CD4-positive, CD25-positive, alpha-beta regulatory T cell (primary cell): ENCODE data around the gene IRS2. TPM values are rescaled to one million over a fixed set of nuclear protein-coding genes. Genes with fewer than 3 reads are reported as not detected.

Source experiments
- ATAC-seq, 2 donors: fragments of 150-1000 bp; cut with Tn5 transposase; one replicate each; pipeline ENCODE4 v1.10.0; 2021; ENCODE audit warnings: low read depth in 2 of 2, moderate number of reproducible peaks in 2 of 2, moderate library complexity in 1 of 2
- DNase-seq, 3 donors: peaks; one replicate each; pipeline versions ENCODE4 v3.0.0 to v3.0.0-alpha.2; 2012 to 2022; ENCODE audit warnings: mixed read lengths in 1 of 3
- H3K27ac ChIP-seq: one replicate; pipeline ENCODE4 v1.7.0; 2013; ENCODE audit warnings: mild to moderate bottlenecking, low read length; ENCODE audit not compliant: insufficient read depth, poor library complexity, severe bottlenecking
- H3K27me3 ChIP-seq: one replicate; pipeline ENCODE4 v1.7.0; 2013; ENCODE audit warnings: low read length; ENCODE audit not compliant: control insufficient read depth, insufficient read depth
- H3K36me3 ChIP-seq: one replicate; pipeline ENCODE4 v1.7.0; 2013; ENCODE audit warnings: mild to moderate bottlenecking, low read length, moderate library complexity; ENCODE audit not compliant: control insufficient read depth, insufficient read depth
- H3K4me1 ChIP-seq: 2 replicates; pipeline ENCODE4 v1.7.0; 2013; ENCODE audit warnings: mild to moderate bottlenecking, low read length; ENCODE audit not compliant: insufficient read depth, control insufficient read depth, poor library complexity, severe bottlenecking
- H3K4me3 ChIP-seq: one replicate; pipeline ENCODE4 v1.7.0; 2013; ENCODE audit warnings: low read depth, mild to moderate bottlenecking, low read length, moderate library complexity
- H3K9me3 ChIP-seq, 2 experiments: 1 replicate in 1 of 2; 2 replicates in 1 of 2; pipeline ENCODE4 v1.7.0; 2013; ENCODE audit warnings: low read length in 2 of 2, mild to moderate bottlenecking in 1 of 2, moderate library complexity in 1 of 2; ENCODE audit not compliant: control insufficient read depth in 2 of 2
- H3K27ac Mint-ChIP-seq, 3 donors: one replicate each; pipeline ENCODE4 v1.8.0; 2020 to 2022; ENCODE audit warnings: mild to moderate bottlenecking in 3 of 3, mixed read lengths in 3 of 3, moderate library complexity in 2 of 3
- H3K27me3 Mint-ChIP-seq: one replicate; pipeline ENCODE4 v1.8.0; 2022; ENCODE audit warnings: mild to moderate bottlenecking, mixed read lengths
- H3K36me3 Mint-ChIP-seq: one replicate; pipeline ENCODE4 v1.8.0; 2020; ENCODE audit warnings: mixed read lengths
- H3K4me1 Mint-ChIP-seq, 4 donors: one replicate each; pipeline ENCODE4 v1.8.0; 2020 to 2022; ENCODE audit warnings: mixed read lengths in 4 of 4, mild to moderate bottlenecking in 1 of 4
- H3K4me3 Mint-ChIP-seq, 4 donors: one replicate each; pipeline ENCODE4 v1.8.0; 2020 to 2022; ENCODE audit warnings: mild to moderate bottlenecking in 4 of 4, mixed read lengths in 4 of 4, moderate library complexity in 3 of 4
- H3K9me3 Mint-ChIP-seq, 7 donors: one replicate each; pipeline ENCODE4 v1.8.0; 2020 to 2022; ENCODE audit warnings: mixed read lengths in 7 of 7, mild to moderate bottlenecking in 3 of 7, moderate library complexity in 2 of 7
- polyA plus RNA-seq, 4 donors: library from polyadenylated mRNA; unstranded; fragments of 300-500 nt; fragmentation: Illumina TruSeq; gene quantifications; one replicate each; pipeline ENCODE4 v1.2.3, GENCODE V29; 2021
- total RNA-seq: library from RNA; stranded (reverse); gene quantifications from one replicate; pipeline ENCODE4 v1.2.3, GENCODE V29; 2022

Gene IRS2
- total and polyA plus RNA-seq, 5 donors from 2014 or later: 1.9 to 86.7 (median 2.7) TPM

- Histone ChIP-seq H3K36me3 (no peaks in the 10 kb centered on the region), H3K27ac (no peak overlapping the region), H3K4me3 (no peak overlapping the region), H3K4me1 (no peaks in the 10 kb centered on the region), H3K9me3 (no peaks in the 10 kb centered on the region), H3K27me3 (no peaks in the 10 kb centered on the region)
- Mint-ChIP-seq H3K4me3 (no peak overlapping the region), H3K4me1 (no peaks in the 10 kb centered on the region), H3K9me3 (peaks cover 0 to 2% (median 0%) of the 10 kb centered on the region in 7 donors), H3K27me3 (peaks cover 4% of the 10 kb centered on the region), H3K36me3 (no peaks in the 10 kb centered on the region), H3K27ac (no peak overlapping the region)
- DNase-seq (no peak), ATAC-seq (no peak)
Observed at GRCh38 chr13:109819874-109820273, 33.5 kb upstream of the IRS2 start.

DNA sequence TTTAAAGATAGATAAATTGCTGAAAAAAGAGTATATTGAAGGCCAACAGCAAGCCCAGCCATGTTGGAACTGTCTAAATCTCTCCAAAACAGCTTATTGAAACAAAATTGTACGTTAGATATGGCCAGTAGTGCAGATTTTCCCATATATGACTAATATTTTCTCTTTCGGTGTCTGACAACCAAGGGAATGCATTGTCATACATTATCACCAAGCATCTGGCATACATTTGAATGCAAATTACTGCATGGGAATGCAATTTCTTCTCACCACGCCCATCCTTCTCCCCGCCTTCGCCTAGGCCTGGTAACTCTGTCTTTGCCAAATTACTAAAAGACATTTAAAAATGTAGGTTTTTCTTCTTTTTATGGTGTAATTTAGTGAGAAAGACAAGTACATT lies 32.5 kb upstream of the IRS2 start:
- Mint-ChIP-seq H3K27ac (no peak overlapping the region), H3K4me3 (no peak overlapping the region), H3K4me1 (no peaks in the 10 kb centered on the region), H3K36me3 (no peaks in the 10 kb centered on the region), H3K9me3 (peaks cover 0 to 2% (median 0%) of the 10 kb centered on the region in 7 donors), H3K27me3 (peaks cover 4% of the 10 kb centered on the region)
- ATAC-seq (no peak), DNase-seq (no peak)
- H3K27ac ChIP-seq: no peak overlapping the region
- H3K4me3 ChIP-seq: no peak overlapping the region
- H3K36me3 ChIP-seq: no peaks in the 10 kb centered on the region
- H3K9me3 ChIP-seq: no peaks in the 10 kb centered on the region
- H3K27me3 ChIP-seq: no peaks in the 10 kb centered on the region
- H3K4me1 ChIP-seq: no peaks in the 10 kb centered on the region

DNA sequence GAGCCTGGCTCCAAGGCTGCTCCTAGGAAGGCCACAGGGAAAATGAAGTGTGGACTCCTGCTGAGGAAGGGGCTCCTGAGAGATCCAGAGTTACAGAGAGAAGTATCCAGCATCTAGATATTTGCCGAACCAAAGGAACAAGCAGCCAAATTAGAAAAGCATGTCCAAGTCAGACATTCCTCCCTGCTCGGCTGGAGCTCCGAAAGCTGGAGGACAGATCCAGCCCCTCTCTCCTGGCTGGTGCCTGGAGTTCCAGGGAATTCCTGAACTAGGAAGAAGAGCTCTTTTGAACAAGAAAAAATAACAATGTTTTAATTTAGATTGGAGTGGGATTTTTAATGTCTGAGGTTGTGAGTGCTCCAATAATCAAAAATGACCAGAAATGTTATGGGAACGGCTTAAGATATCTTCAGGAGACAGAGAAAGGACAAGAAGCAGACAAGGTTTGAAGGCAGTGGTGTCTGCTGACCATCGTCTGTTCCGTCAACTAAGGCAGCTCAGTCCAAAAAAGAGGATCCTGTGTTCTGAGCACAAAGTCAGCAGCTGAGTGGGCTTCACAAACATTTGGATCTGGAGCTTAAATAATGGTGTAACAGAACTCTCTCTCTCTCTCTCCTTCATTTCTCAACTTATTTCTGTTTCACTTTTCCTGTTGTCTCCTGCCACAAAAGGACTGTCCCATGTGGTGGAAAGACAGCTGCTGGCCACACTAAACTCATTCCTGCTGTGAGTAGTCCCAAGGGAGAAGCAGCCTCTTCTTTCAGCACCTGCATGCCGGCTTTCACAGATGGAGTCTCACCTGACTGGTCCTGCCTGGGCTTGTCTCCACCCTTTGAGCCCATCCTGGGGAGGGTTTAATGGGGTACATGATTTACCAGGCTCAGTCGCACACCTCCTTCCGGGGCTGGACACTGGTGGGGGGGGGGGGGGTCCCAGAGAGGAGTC lies 31.5 kb upstream of the IRS2 start:
- Mint-ChIP-seq H3K36me3 (no peaks in the 10 kb centered on the region), H3K27me3 (peaks cover 4% of the 10 kb centered on the region), H3K4me3 (no peak overlapping the region), H3K4me1 (no peaks in the 10 kb centered on the region), H3K27ac (no peak overlapping the region), H3K9me3 (no peaks in the 10 kb centered on the region)
- no peaks in the 10 kb centered on the region for H3K9me3 ChIP-seq
- no peaks in the 10 kb centered on the region for H3K27me3 ChIP-seq
- ATAC-seq (no peak), DNase-seq (no peak)
- H3K36me3 ChIP-seq: no peaks in the 10 kb centered on the region
- no peaks in the 10 kb centered on the region for H3K4me1 ChIP-seq
- no peak overlapping the region for H3K27ac ChIP-seq
- no peak overlapping the region for H3K4me3 ChIP-seq

GRCh38 chr13:109816808-109817203 lies 30.4 kb upstream of the IRS2 start:
- no peaks in the 10 kb centered on the region for H3K36me3 ChIP-seq
- no peaks in the 10 kb centered on the region for H3K4me1 ChIP-seq
- no peak overlapping the region for H3K4me3 ChIP-seq
- no peaks in the 10 kb centered on the region for H3K9me3 ChIP-seq
- DNase-seq (no peak), ATAC-seq (no peak)
- Mint-ChIP-seq H3K27me3 (peaks cover 4% of the 10 kb centered on the region), H3K9me3 (no peaks in the 10 kb centered on the region), H3K36me3 (no peaks in the 10 kb centered on the region), H3K27ac (peak overlapping the region in 1 of 3 donors; percentile 52), H3K4me1 (no peaks in the 10 kb centered on the region), H3K4me3 (no peak overlapping the region)
- no peaks in the 10 kb centered on the region for H3K27me3 ChIP-seq
- H3K27ac ChIP-seq: no peak overlapping the region

- H3K27me3 Mint-ChIP-seq: peaks cover 4% of the 10 kb centered on the region
- peak overlapping the region in 1 of 3 donors; percentile 45 for H3K27ac Mint-ChIP-seq
- Histone ChIP-seq H3K36me3 (no peaks in the 10 kb centered on the region), H3K4me1 (no peaks in the 10 kb centered on the region), H3K9me3 (no peaks in the 10 kb centered on the region), H3K27ac (no peak overlapping the region), H3K4me3 (no peak overlapping the region), H3K27me3 (no peaks in the 10 kb centered on the region)
- H3K36me3 Mint-ChIP-seq: no peaks in the 10 kb centered on the region
- DNase-seq (no peak), ATAC-seq (no peak)
- no peaks in the 10 kb centered on the region for H3K4me1 Mint-ChIP-seq
- no peak overlapping the region for H3K4me3 Mint-ChIP-seq
- no peaks in the 10 kb centered on the region for H3K9me3 Mint-ChIP-seq
Observed at GRCh38 chr13:109816112-109816807, 29.9 kb upstream of the IRS2 start.

DNA sequence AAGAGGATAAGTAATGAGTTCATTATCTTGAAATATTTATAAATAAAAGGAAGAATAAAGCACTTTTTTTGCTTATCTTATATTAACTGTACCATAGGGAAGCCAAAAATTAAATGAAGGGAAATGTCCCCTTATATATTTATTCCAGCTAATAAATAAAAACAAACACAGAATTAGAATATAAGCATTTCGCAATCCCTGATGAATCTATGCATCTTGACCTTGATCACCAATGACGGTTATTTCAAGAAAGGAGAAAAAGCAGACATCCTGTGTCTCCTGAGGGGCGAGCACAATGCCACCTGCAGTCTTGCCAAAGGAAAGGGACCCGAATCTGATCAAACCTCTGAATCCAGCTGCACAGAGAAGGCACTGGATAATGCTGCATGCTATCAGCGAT lies 29.3 kb upstream of the IRS2 start:
- no peaks in the 10 kb centered on the region for H3K27me3 ChIP-seq
- H3K36me3 ChIP-seq: no peaks in the 10 kb centered on the region
- ATAC-seq (no peak), DNase-seq (no peak)
- H3K4me1 ChIP-seq: no peaks in the 10 kb centered on the region
- no peaks in the 10 kb centered on the region for H3K9me3 Mint-ChIP-seq
- H3K36me3 Mint-ChIP-seq: no peaks in the 10 kb centered on the region
- no peaks in the 10 kb centered on the region for H3K4me1 Mint-ChIP-seq
- no peak overlapping the region for H3K27ac ChIP-seq
- no peak overlapping the region for H3K27ac Mint-ChIP-seq
- H3K9me3 ChIP-seq: no peaks in the 10 kb centered on the region
- no peak overlapping the region for H3K4me3 ChIP-seq
- no peak overlapping the region for H3K4me3 Mint-ChIP-seq
- peaks cover 4% of the 10 kb centered on the region for H3K27me3 Mint-ChIP-seq

DNA sequence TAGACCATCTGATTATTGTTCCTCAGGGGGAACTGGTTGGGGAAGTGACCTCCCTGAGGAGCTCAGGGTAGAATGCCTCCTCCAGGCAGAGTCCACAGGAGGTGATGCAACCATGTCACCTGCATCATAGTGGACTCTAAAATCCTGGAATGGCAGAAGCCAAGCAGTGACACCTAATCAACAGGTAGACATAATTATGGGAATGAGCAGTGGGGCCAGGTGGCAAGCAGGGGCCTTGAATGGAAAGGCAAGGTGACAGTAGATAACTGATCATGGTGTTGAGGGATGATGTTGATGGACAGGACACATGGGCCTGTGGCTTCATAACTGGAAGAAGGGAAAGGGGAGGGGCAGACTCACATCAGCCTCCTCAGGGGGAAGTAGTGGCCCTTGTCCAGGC lies 27.3 kb upstream of the IRS2 start:
- H3K27me3 ChIP-seq: no peaks in the 10 kb centered on the region
- no peak for DNase-seq
- no peaks in the 10 kb centered on the region for H3K9me3 Mint-ChIP-seq
- H3K27ac Mint-ChIP-seq: no peak overlapping the region
- no peak overlapping the region for H3K27ac ChIP-seq
- no peaks in the 10 kb centered on the region for H3K9me3 ChIP-seq
- ATAC-seq: no peak
- H3K36me3 Mint-ChIP-seq: no peaks in the 10 kb centered on the region
- peaks cover 4% of the 10 kb centered on the region for H3K27me3 Mint-ChIP-seq
- H3K4me3 Mint-ChIP-seq: no peak overlapping the region
- no peak overlapping the region for H3K4me3 ChIP-seq
- no peaks in the 10 kb centered on the region for H3K4me1 Mint-ChIP-seq
- no peaks in the 10 kb centered on the region for H3K36me3 ChIP-seq
- H3K4me1 ChIP-seq: no peaks in the 10 kb centered on the region
